Choroid plexus epithelial cell (primary cell): ENCODE results near the gene BTG2.

Source experiments
- DNase-seq: peaks from one replicate; pipeline ENCODE4 v3.0.0-alpha.2; 2010; ENCODE audit warnings: low read depth
- H3K4me3 ChIP-seq: 2 replicates; pipeline ENCODE4 v1.5.1; 2011; ENCODE audit warnings: low read depth, mild to moderate bottlenecking, control low read depth, low read length, moderate library complexity
- CTCF ChIP-seq: conservative IDR thresholded peaks from 2 replicates; pipeline ENCODE4 v1.5.1; 2011; ENCODE audit warnings: low read depth, mild to moderate bottlenecking, control low read depth, inconsistent platforms, low read length, moderate library complexity

Gene BTG2

GRCh38 chr1:203305809-203306088, 430 bp downstream of the BTG2 start:
- no peak for DNase-seq
- TF ChIP-seq CTCF = no peak
- H3K4me3 ChIP-seq = peak overlapping the region; percentile 84

DNA sequence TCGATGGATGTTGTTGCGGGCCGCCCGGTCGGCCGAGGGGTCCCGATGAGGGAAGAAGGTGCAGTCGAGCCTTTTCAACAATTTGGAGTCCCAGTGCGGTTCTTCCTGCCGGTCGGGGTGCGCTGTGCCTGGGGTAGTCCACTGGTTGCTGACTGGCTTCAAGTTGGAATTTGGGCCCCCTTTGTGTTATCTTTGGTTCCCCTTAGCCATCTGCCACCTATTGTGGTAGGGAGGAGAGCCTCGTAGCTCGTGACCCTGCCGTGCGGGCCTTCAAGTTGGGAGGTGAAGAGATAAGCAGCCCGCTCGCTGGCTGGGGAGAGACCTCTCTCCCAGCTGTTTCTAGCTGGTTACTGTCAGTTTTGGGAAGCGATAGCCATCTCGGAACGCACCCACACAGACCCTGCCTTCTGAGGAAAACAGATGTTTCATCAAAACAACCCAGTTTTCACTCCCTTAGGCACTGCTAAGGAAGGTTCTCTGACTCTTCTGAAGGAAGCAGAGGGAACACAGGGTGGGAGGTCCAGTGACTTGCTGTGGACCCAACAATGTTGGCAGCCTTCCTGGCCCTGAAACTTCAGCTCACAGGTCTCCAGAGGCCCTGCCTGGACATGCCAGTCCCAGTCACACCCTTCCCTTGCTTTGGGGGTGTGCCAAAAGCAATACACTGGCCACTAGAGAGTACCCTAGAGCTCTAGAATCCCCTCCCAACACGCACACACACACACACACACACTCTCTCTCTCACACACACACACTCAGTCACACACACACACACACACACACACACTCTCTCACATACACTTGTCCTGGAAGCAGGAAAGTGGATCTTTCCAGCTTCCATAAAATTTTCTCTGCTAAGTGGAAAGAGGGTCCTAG, 1.0 kb downstream of the BTG2 start:
- H3K4me3 ChIP-seq = peak overlapping the region; percentile 84
- DNase-seq = peak; percentile 79

GRCh38 chr1:203306965-203307541, 1.7 kb downstream of the BTG2 start:
- DNase-seq = no peak
- no peak for TF ChIP-seq CTCF
- H3K4me3 ChIP-seq = peak overlapping the region; percentile 84

More for the DNA sequence above, 1.0 kb downstream of the BTG2 start:
- peak; percentile 8 for TF ChIP-seq CTCF

DNA sequence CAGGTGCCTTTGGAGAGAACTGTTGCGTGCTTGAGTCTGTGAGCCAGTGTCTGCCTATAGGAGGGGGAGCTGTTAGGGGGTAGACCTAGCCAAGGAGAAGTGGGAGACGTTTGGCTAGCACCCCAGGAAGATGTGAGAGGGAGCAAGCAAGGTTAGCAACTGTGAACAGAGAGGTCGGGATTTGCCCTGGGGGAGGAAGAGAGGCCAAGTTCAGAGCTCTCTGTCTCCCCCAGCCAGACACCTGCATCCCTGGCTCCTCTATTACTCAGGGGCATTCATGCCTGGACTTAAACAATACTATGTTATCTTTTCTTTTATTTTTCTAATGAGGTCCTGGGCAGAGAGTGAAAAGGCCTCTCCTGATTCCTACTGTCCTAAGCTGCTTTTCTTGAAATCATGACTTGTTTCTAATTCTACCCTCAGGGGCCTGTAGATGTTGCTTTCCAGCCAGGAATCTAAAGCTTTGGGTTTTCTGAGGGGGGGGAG, 2.4 kb downstream of the BTG2 start:
- no peak for TF ChIP-seq CTCF
- H3K4me3 ChIP-seq = no peak overlapping the region
- no peak for DNase-seq

GRCh38 chr1:203308328-203308922, 3.1 kb downstream of the BTG2 start:
- no peak for DNase-seq
- no peak overlapping the region for H3K4me3 ChIP-seq

DNA sequence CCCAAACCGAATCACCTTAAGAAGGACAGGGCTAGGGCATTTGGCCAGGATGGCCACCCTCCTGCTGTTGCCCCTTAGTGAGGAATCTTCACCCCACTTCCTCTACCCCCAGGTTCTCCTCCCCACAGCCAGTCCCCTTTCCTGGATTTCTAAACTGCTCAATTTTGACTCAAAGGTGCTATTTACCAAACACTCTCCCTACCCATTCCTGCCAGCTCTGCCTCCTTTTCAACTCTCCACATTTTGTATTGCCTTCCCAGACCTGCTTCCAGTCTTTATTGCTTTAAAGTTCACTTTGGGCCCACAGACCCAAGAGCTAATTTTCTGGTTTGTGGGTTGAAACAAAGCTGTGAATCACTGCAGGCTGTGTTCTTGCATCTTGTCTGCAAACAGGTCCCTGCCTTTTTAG, 3.6 kb downstream of the BTG2 start:
- TF ChIP-seq CTCF = no peak
- H3K4me3 ChIP-seq = no peak overlapping the region
- no peak for DNase-seq

More at GRCh38 chr1:203308328-203308922, 3.1 kb downstream of the BTG2 start:
- TF ChIP-seq CTCF = no peak
